ENCODE data around the gene TMEM41A. TPM values are rescaled to one million over a fixed set of nuclear protein-coding genes. Genes with fewer than 3 reads are reported as not detected.
"Not testable (repeated sequence)": the region's sequence is repeated elsewhere in the genome, so short reads cannot be mapped to it uniquely, and the experiment has no call there.

The TMEM41A gene
- polyA plus RNA-seq, 4 donors = 20.6 to 33.7 (median 28.0) TPM

- no peak for DNase-seq (ENCODE audit: low read depth in 4 of 4, low spot score in 3 of 4)
Measured at GRCh38 chr3:185489462-185489861, 9.4 kb downstream of the TMEM41A start.

DNA sequence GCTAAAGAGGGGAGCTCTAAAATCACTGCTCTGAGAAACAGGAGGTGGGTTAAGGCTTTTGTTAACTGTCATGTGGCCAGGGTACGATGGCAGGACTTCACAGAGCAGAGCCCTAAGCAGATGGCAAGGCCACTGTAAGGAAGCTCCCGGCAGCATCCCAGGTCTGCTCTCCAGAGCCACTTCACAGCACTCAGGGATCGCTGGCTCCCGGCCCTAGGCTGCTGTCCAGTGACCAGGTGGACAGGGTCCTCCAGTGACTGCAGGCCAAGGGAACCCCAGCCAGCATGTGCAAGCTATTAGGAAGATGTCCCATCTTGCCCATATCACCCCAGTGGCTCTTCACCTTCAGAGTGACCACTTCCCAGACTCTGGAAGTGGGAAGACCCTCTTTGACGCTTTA, 10.4 kb downstream of the TMEM41A start:
- DNase-seq (ENCODE audit: low read depth in 4 of 4, low spot score in 3 of 4) = no peak

DNA sequence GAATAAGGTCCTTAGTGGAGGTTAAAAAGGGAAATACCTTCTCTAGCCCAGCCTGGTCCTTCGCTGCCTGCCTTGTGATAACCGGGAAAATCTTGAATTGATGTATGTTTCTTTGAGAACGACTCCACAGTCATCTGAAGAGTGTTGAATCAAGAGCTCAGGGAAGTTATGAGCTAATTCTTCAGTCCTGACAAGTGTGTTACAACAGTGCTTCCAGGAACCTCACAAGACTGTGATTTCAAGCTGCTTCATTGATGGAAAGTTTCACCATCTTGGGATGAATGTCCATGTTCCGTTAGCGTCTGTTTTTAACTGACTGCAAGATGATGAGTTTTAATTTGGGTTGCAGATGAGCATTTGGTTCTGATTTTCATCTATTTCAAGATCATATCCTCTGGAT, 12.4 kb downstream of the TMEM41A start:
- no peak for DNase-seq (ENCODE audit: low read depth in 4 of 4, low spot score in 3 of 4)

DNA sequence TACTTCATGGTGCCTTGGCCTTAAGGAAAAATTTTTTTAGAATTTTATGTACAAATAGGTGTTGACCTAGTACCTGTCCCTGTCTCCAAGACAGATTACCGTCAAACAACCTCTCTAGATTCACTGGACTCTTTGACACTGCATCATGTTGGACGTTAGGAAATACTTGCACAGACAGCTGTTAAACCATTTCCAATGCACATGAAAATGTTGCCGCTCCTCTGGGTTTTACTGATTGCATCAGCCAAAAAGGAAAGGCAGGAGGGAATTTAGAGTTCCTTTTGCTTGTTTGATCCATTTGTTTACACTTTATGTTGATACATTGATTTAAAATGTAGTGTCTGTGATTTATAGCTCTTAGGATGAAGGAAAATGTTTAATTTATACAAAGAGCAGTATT, 14.5 kb downstream of the TMEM41A start:
- DNase-seq (ENCODE audit: low read depth in 4 of 4, low spot score in 3 of 4) = no peak

GRCh38 chr3:185479373-185479945, 19.4 kb downstream of the TMEM41A start:
- no peak for DNase-seq (ENCODE audit: low read depth in 4 of 4, low spot score in 3 of 4)

DNA sequence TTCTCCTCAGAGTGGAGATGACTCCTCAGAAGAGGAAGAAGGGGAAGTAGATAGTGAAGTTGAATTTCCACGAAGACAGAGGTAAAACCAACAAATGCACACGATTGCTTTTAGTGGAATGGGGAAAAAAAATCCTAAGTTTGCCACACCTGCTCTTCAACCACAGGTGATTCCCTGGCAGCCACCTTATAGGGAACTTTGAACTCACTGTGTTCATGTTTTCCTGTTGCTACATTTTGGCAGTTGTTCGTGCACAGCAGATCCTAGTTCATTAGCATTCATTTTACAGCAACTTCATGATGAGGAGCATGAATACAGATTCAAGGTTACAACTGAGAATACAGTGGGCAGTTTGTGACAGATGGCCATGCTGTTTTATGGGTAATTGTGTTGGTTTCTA, 21.5 kb downstream of the TMEM41A start:
- no peak for DNase-seq (ENCODE audit: low read depth in 4 of 4, low spot score in 3 of 4)

DNA sequence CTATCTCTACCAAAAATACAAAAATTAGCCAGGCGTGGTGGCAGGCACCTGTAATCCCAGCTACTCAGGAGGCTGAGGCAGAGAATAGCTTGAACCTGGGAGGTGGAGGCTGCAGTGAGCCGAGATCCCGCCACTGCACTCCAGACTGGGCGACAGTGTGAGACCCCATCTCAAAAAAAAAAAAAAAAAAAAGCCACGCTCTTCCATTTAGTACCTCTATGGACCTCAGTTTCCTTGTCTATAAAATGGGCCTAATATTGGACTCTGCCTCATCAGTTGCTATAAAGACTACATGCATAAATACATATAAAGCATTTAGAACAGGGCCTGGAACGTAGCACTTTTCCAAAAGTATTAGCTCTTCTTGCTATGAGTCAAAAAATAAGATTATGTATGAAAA, 23.9 kb downstream of the TMEM41A start:
- DNase-seq (ENCODE audit: low read depth in 4 of 4, low spot score in 3 of 4) = not testable (repeated sequence)

DNA sequence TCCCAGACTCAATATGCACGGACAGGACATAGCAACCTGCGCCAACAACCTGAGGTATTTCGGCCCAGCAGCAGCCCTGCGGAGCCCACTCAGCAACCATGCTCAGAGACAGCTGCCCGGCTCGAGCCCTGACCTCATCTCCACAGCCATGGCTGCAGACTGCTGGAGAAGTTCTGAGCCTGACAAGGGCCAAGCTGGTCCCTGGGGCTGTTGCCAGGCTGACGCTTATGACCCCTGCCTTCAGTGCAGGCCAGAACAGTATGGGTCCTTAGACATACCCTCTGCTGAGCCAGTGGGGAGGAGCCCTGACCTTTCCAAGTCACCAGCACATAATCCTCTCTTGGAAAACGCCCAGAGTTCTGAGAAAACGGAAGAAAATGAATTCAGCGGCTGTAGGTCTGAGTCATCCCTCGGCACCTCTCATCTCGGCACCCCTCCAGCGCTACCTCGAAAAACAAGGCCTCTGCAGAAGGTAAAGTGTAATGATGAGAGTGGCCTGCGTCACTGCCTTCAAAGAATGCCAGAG, 25.5 kb downstream of the TMEM41A start:
- no peak for DNase-seq (ENCODE audit: low read depth in 4 of 4, low spot score in 3 of 4)

GRCh38 chr3:185470323-185470722, 28.5 kb downstream of the TMEM41A start:
- DNase-seq (ENCODE audit: low read depth in 4 of 4, low spot score in 3 of 4) = no peak

GRCh38 chr3:185469542-185469941, 29.3 kb downstream of the TMEM41A start:
- DNase-seq (ENCODE audit: low read depth in 4 of 4, low spot score in 3 of 4) = no peak

DNA sequence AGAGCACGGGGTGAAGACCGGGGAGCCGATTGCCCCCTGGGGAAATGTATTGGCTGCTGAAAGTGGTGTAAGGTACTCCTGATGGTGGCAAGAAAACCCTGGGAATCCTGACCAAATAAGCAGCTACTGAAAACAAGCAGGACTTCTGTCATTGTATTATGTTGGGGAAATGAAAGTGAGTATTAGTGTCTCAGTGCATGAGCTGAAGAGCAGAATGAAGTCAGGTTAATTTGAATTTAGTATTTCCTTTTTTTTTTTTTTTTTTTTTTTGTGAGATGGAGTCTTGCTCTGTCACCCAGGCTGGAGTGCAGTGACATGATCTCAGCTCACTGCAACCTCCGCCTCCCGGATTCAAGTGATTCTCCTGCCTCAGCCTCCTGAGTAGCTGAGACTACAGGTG, 32.7 kb downstream of the TMEM41A start:
- DNase-seq (ENCODE audit: low read depth in 4 of 4, low spot score in 3 of 4) = not testable (repeated sequence)

DNA sequence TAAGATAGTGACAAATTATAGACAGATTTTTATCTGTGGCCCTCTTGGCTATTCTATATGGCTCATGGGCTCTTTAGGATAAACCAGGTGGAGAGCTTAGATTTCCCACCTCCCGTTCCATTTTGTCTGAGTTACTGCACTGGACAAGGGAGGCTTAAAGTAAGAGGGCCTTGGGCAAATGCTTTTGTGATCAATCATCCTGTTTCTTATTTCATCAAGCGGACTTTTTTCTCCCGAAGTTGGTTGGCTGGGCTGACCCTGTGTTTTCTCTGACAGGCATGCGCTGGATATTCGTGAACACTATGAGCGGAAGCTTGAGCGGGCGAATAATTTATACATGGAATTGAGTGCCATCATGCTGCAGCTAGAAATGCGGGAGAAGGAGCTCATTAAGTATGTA, 33.4 kb downstream of the TMEM41A start:
- no peak for DNase-seq (ENCODE audit: low read depth in 4 of 4, low spot score in 3 of 4)

GRCh38 chr3:185460719-185461350, 38.0 kb downstream of the TMEM41A start:
- no peak for DNase-seq (ENCODE audit: low read depth in 4 of 4, low spot score in 3 of 4)

DNA sequence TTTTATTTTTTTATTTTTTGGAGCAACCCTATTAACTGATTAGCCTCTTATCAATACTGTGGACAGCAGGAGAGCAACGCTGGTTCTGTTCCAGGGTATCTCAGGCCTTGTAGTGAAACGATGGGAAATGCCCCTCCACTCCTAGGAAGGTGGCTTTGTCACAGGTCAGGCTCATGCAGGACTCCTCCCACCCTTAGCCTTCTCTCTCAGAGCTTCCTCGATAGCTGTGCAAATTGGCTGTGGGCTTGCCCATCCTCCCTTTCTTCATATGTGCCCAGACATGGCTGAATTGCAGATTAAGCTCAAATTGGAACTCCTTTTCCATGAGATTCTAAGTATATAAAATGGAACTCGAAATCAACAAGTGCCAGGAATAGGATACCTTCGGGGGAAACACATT, 38.5 kb downstream of the TMEM41A start:
- no peak for DNase-seq (ENCODE audit: low read depth in 4 of 4, low spot score in 3 of 4)

DNA sequence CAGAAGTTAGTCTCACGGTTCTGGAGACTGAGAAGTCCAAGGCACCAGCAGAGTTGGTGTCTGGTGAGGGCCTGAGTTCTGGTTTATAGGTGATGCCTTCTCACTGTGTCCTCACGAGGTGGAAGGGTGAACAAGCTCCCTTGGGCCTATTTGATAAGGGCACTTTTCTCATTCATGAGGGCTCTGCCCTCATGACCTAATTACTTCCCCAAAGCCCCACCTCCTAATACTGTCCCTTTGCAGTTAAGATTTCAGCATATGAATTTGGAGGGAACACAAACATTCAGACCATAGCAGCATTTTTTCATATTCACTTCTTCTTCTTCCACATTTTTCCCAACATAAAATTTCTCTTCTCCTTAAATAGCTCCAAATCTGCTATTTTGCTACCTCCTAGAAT, 41.5 kb downstream of the TMEM41A start:
- DNase-seq (ENCODE audit: low read depth in 4 of 4, low spot score in 3 of 4) = no peak

DNA sequence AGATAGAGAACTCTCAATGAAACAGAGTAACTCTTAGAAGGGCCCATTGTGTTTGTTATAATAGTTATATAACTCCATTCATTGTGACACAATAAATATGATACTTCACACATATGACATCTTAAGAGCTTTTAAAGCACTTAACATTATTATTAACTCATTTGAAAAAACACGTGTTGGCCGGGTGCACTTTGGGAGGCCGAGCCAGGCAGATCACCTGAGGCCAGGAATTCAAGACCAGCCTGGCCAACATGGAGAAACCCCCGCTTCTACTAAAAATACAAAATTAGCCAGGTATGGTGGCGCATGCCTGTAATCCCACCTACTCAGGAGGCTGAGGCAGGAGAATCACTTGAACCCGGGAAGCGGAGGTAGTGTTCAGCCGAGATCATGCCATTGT, 47.4 kb downstream of the TMEM41A start:
- not testable (repeated sequence) for DNase-seq (ENCODE audit: low read depth in 4 of 4, low spot score in 3 of 4)

GRCh38 chr3:185448107-185448506, 50.7 kb downstream of the TMEM41A start:
- DNase-seq (ENCODE audit: low read depth in 4 of 4, low spot score in 3 of 4) = no peak

DNA sequence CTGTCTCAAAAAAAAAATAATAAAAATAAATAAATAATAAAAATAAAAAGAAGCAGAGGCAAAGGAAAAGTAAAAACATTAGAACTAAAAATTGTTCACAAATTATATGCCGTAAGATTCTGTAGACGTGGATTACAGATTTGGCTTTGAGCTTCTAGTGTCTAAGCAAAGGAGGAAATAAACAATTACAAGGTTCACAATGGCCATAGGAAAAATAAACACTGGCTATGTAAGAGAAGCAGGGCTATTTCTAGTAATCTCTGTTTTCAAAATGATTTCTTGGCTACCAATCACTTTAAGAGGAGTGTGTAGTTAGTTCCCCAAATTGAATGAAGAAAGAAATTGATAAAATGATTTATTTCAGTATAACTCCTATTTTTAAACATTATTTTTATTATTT, 54.5 kb downstream of the TMEM41A start:
- DNase-seq (ENCODE audit: low read depth in 4 of 4, low spot score in 3 of 4) = no peak

- no peak for DNase-seq (ENCODE audit: low read depth in 4 of 4, low spot score in 3 of 4)
Measured at GRCh38 chr3:185442031-185442430, 56.8 kb downstream of the TMEM41A start.

DNA sequence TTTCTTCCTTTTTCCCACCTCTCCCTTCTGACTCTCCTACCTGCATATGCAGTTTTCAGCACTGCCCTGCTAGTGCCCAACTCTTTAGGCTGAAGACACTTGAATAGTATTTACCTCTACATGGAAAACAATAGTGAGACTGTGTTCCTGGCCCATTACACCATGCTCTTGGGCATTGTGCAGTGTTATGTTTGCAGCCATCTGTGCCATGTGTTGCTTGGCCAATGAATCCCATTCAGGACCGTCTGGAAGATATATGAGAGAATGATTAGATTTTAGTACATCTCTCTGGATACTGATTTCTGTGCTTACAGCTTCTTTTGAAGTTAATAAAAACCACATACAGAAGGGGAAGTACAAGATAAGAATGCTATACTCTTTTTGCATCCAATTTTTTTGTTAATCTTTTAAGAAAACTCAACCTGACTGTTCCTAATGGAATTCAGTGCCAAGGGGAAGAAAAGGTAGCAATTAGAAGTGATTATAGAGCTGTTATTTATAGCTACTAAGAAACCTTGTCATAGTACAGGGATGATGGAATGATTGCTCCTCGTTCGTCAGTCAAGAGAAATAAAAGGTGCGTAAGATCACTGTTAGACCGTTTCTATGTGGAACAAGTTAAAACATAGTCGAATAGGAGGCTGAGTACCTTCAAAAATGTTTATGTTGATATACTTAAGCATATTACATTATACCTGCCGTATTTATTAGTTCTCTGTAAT, 58.9 kb downstream of the TMEM41A start:
- DNase-seq (ENCODE audit: low read depth in 4 of 4, low spot score in 3 of 4) = no peak
